HG03045 (cell line): ENCODE results near the gene METTL23.
"Not testable (repeated sequence)": the region's sequence is repeated elsewhere in the genome, so short reads cannot be mapped to it uniquely, and the experiment has no call there.

Source experiments
- ATAC-seq: cut with Tn5 transposase; IDR thresholded peaks from one replicate; pipeline ENCODE4 v1.9.1; 2021; ENCODE audit warnings: mild to moderate bottlenecking, moderate library complexity; ENCODE audit not compliant: unreplicated experiment

Gene METTL23

DNA sequence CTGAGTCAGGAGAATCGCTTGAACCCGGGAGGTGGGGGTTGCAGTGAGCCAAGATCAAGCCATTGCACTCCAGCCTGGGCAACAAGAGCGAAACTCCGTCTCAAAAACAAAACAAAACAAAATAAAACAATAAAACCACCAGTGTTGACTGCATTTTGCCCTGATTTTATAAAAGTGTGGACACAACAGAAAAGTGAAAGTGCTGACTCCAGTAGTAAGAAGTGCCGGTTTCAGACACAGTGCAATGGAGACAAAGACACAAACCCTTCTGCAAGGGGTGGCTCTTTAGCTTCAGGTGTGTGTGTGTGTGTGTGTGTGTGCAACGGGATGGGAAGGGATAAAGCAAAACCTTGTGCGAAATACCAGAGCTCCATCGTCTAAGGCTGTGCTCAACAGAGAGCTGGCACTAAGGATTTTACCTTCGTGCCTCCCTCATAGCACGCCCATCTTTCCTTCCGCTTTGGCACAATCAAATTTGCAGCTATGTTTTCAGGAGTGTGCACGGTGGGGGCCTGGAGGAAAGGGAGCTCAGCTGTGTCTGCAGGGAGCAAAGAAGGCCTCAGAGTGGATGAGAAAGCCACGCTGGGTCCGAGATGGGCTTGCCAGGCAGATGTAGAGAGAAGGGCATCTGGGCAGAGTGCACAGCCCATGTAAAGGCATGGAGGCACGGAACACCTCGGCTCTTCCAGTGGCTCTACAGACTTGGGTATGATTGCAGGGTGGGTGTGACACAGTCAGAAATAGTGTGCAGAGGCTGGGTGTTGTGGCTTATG, 31.4 kb upstream of the METTL23 start:
- ATAC-seq: no peak

DNA sequence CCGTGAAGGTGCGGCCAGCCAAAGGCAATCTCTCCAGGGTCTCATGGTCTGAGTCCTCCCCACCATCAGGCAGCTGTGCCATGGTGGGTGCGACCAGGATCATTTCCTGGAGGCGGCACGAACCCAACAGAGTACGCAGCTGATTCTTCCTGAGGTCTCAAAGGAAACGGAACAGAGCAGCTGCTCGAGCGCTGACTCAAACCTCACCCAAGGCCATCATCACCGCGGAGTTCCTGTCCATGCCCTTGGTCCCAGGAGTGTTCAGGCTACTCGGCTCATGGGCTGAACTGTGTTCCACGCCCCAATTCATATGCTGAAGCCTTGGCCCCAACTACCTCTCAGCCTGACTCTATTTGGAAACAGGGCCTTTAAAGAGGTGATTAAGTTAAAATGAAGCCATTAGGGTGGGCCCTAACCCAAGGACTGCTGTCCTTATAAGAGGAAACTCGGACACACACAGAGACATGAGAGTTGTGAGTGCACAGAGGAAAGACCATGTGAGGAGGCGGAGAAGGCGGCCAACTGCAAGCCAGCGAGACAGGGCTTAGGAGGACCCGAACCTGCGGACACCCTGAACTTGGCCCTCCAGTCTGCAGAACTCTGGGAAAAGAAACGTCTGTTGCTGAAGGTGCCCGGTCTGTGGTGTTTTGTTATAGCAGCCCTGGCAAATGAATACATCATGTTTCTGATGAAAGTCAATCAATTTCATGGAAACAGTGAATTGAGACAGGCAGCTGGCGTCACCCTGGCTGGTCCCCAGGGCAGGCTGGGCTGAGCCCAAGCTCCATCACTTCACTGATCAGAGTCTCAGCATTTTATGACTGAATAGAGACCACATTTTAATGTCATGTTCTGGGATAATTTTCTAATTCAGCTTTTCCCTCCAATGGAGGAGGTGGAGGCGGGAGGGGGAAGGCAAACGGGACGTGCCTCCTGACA, 29.6 kb upstream of the METTL23 start:
- ATAC-seq: no peak

DNA sequence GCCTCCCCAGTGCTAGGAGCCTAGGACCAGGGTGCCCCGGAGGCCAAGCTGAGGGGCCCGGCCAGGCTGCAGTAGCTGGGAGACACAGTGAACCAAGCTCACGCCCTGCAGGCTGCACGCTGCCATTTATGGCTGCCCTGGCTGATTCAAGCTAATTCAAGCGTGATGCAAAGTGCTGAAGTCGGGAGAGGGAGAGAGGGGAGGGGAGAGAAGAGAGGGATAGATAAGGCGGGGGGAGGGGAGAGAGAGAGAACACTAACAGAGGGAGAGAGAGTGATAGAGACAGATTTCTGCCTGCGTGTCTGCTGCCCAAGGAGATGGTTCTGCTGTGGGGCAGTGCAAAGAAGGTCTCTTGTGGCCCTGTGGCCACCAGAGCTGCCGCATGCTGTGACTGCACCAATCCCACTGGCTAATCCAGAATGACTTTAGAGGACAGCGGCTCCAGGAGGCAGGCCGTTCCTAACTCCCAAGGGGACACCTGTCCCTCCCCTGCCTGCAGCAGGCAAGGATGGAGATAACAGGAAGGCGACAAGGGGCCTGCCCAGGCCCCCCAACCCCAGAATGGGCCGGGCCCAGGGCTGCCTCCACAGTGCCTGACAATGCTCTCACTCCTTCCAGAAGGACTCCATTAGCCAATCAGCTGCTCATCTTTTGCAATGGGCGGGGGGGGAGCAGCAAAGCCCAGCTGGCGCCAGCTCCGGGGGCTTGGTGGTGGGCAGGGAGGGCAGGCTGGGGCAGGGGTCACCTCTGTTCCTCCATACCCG, 28.8 kb upstream of the METTL23 start:
- ATAC-seq: no peak

- not testable (repeated sequence) for ATAC-seq
Observed at GRCh38 chr17:76698466-76698977, 28.1 kb upstream of the METTL23 start.

GRCh38 chr17:76700270-76700616, 26.4 kb upstream of the METTL23 start:
- no peak for ATAC-seq

DNA sequence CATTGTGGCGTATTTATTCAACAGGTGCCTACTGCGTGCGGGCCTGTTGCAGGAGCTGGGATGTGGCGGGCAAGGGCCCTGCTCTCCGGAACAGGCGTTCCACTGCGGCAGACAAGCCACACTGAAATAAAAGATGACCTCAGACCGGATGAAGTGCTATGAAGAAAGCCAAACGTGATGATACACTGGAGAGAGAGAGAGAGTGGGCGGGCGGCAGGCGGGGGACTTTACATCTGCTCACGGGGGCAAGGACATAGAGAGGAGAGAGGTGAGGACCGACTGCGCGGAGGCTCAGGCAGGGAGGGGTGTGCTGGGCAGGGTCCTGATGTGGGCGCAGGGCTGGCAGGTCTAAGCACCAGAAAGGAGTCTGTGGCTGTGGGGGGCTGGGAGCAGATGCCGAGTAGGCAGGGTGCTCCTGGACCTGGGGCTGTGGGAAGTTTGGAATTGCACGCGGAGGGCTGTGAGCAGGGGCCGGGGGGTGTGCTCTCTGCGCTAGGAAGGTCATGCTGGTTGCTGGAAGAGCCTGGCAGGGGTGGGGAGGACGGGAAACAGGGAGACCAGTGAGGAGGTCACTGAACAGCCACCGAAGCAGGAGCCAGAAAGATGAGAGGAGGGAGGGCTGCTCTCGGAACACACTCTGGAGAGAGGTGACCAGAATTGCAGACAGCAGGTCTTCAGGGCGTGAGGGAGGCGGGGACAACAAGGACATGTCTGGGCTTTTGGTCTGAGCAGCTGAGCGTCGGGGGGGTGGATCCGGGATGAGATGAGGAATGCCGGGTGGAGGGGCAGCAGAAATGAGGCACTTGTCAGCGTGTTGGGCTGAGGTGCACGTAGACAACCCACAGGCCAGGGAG, 25.8 kb upstream of the METTL23 start:
- ATAC-seq: no peak

- no peak for ATAC-seq
Observed at GRCh38 chr17:76701471-76701967, 25.1 kb upstream of the METTL23 start.

- no peak for ATAC-seq
Observed at GRCh38 chr17:76702076-76702475, 24.6 kb upstream of the METTL23 start.

- ATAC-seq: no peak
Observed at GRCh38 chr17:76702941-76703637, 23.6 kb upstream of the METTL23 start.

GRCh38 chr17:76704805-76705204, 21.8 kb upstream of the METTL23 start:
- ATAC-seq: no peak

- no peak for ATAC-seq
Observed at GRCh38 chr17:76706817-76707216, 19.8 kb upstream of the METTL23 start.

DNA sequence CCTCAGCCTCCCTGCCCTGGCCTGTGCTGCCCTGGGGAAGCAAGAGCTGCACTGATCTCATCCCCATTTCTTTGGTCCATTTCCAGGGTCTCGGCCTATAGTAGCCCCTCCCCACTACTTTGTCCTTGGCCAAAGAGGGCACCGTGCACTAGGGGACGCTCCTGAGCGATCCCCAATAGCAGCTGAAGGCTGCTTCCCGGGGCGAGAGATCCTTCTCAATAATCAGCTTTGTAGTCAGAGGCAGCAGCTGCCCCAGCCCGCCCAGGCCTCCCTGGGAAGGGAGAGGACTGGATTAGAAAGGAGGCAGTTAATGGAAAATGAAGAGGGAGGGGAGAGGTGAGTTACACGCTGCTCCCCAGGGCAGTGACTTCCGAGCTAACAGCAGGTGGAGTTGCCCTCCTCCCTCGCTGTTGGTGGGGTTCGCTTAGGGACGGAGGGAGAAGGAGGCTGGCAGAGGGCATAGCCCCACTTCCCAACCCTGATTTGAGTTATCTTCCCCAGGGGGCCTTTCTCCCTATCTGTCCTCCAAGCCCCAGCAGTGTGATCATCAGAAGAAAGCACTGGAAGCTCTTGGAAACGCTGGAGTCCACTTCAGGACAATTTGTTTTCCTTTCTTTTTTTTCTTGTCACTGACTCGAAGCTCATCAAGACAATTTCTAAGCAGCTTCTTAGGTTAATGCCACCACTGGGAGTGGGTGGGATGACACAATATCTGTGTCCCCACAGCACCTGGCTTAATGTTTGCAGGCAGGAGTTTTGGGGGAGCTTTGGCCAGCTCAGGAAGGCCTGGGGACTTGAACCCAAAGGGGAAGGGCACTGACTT, 18.4 kb upstream of the METTL23 start:
- ATAC-seq: no peak

DNA sequence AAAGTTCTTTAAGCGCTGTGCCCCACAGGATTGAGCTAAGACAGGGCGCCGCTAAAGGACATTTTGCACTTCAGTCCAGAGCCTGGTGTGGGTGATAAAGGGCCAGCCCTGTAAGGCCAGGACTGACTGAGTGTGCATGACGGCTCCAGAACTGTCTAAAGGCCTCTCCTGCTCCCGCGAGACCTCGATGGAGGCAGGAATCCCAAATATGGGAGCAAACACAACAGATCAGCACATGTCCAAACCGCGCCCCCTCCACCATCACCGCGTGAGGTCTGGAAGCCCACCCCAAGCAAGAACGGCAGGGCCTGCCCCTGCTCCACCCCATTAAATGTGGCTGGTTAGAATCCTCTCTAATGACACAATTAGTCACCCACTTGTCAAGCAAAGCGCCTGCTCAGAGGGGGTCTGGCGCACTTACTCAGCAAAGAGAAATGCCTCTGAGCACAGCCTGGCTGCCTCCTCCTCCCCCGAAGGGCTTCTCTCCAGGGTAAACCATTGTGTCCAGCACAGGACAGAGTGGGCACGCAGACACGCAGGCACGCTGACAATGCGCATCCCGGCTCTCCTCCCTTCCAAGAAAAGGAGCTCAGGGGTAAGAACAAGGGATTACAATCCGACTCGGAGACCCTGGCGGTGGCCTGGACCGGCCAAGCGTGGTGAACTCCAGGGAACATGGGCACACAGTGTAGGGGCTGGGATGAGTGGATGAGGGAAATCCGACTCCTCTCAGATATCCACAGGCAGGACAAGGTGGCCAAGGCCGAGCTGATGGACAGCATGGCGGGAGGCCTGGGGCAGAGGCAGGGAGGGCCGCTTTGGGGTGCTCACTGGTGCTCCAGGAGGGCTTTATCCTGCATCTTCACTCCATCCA, 17.3 kb upstream of the METTL23 start:
- ATAC-seq: no peak

DNA sequence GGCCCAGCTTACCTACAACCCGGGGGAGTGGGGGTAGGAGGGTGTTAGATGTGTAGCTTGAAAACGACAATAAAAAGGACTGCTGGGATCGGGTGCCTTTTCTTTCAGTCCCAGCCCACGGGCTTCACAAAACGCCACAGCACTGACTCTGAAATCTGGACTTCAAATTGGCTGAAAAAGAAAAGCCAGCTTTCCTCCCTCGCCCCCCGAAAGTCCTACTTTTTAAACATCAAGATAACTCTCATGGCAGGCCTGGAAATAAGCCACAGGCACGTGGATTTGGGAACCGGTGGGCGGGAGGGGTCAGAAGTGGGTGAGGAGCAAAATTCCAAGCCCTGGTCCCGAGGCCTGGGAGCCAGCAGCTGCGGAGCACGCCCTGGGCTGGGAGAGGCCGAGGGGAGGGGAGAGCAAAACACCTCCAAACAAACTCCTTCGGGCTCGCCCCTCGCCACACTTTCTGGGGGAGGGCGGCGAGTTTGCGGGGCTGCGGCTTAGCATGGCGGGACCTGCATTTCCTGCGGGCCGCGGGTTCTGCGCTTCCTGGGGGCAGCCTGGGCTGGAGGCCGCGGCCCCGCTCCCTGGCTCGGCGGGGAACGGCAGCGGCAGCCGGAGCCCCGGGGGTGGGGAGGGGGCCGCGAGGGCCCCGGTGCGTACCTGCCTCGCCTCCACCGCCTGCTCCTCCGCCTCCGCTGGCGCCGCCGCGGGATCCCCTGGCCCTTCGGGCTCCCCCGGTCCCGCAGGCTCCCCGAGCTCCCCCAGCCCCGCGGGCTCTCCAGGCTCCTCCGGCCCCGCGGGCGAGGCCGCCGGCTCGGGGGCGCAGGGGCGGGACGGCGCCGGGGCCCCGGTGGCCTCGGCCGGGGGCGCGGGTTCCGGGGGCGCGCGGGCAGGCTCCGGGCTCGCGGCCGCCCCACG, 16.4 kb upstream of the METTL23 start:
- ATAC-seq: peak; percentile 10

DNA sequence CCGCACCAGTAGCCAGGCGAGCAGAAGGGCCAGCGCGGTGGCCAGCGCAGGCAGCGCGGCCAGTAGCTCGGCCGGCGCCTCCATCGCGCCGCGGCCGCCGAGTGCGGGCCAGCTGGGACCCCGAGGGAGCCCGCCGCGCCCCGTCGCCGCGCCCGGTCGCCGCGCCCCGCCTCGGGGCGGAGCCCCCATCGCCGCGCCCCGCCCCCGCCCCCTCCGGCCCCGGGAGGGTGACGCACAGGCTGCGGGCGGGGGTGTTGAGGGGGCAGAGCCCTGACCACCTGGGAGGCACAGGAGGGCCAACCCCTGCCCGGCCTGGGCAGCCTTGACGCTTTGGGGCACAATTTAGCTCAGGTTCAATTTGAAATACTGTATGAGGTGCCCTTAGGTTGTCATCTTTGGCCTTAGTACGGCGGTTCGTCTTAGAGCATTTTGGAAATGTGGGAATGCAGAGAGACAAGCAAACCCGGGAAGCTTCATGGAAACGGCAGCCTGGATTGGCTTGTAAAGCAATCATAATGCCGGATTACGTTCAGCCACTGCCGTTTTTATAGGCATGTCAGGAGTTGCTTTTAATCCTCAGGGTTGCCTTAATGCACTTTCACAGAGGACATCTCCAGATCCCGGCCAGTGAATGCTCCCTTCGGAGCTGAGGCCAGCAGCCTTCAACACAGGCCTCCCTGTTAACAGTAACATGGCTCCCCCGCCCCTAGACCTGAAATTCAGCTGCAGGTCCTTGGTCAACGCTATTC, 15.6 kb upstream of the METTL23 start, which contains the start of gene MXRA7:
Gene MXRA7 (minus strand): TSS at position 103 of the 749 bp plus-strand sequence. CDS start 19 bp downstream, at position 84.
- peak; percentile 59 for ATAC-seq

DNA sequence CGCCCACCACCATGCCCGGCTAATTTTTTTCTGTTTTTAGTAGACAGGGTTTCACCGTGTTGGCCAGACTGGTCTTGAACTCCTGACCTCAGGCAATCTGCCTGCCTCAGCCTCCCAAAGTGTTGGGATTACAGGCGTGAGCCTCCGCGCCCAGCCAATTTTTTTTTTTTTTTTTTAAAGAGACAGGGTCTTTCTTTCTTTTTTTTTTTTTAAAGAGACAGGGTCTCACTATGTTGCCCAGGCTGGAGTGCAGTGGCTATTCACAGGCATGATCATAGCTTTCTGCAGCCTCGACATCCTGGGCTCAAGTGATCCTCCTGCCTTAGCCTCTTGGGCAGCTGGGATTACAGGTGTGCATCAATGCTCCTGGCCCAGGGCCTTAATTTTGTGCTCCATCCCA, 14.3 kb upstream of the METTL23 start:
- ATAC-seq: not testable (repeated sequence)
